WTC11 (cell line): ENCODE measurements around the gene CCDC71. TPM values are rescaled to one million over a fixed set of nuclear protein-coding genes. Genes with fewer than 3 reads are reported as not detected.

Experiments
- ATAC-seq: fragments of 200-7000 bp; cut with Tn5 transposase; 2 replicates; pipeline ENCODE4 v1.10.0; 2021; ENCODE audit warnings: mild to moderate bottlenecking, moderate library complexity
- CTCF ChIA-PET: fragments of 300-600 bp; sonication (Branson Sonifier 250); formaldehyde crosslinking; loops from one replicate; lab custom pipeline; 2021; ENCODE audit warnings: antibody characterized with exemption; lab: Charles Lee
- POLR2A ChIA-PET: fragments of 350-600 bp; sonication (Branson Sonifier 250); formaldehyde crosslinking; loops from one replicate; lab custom pipeline; 2021; ENCODE audit warnings: antibody characterized with exemption; lab: Charles Lee
- DNase-seq: peaks from one replicate; pipeline ENCODE4 v3.0.0; 2021; ENCODE audit warnings: low spot score
- H3K27ac Mint-ChIP-seq: 2 replicates; pipeline ENCODE4 v1.8.0; 2021; ENCODE audit warnings: mixed read lengths
- H3K27me3 Mint-ChIP-seq: 2 replicates; pipeline ENCODE4 v1.8.0; 2021; ENCODE audit warnings: low read depth, mild to moderate bottlenecking, moderate library complexity, mixed read lengths
- H3K36me3 Mint-ChIP-seq: 2 replicates; pipeline ENCODE4 v1.8.0; 2021; ENCODE audit warnings: mixed read lengths
- H3K4me1 Mint-ChIP-seq: 2 replicates; pipeline ENCODE4 v1.8.0; 2022; ENCODE audit warnings: mixed read lengths
- H3K4me3 Mint-ChIP-seq: 2 replicates; pipeline ENCODE4 v1.8.0; 2021; ENCODE audit warnings: mild to moderate bottlenecking, moderate library complexity, mixed read lengths
- H3K9me3 Mint-ChIP-seq: 2 replicates; pipeline ENCODE4 v1.8.0; 2021; ENCODE audit warnings: mixed read lengths
- EMX1 ChIP-seq: fragments of 250-450 bp; sonication (Bioruptor Pico); IDR thresholded peaks from 2 replicates; pipeline ENCODE4 v1.8.0; 2021; ENCODE audit warnings: mild to moderate bottlenecking
- FOXJ3 ChIP-seq: sonication (generic); formaldehyde crosslinking; IDR thresholded peaks from 2 replicates; pipeline ENCODE4 v1.9.0; 2021; ENCODE audit warnings: missing genetic modification reagents, mild to moderate bottlenecking, borderline replicate concordance
- GRHL2 ChIP-seq: fragments of 250-450 bp; sonication (Bioruptor Pico); IDR thresholded peaks from 2 replicates; pipeline ENCODE4 v1.8.0; 2022; ENCODE audit warnings: mild to moderate bottlenecking, moderate library complexity; ENCODE audit not compliant: insufficient replicate concordance, severe bottlenecking
- GTF2I ChIP-seq: fragments of 250-450 bp; sonication (Bioruptor Pico); conservative IDR thresholded peaks from 2 replicates; pipeline ENCODE4 v1.4.0; 2021; ENCODE audit warnings: mild to moderate bottlenecking
- HMGA2 ChIP-seq: fragments of 250-450 bp; sonication (Bioruptor Pico); IDR thresholded peaks from 2 replicates; pipeline ENCODE4 v1.4.0; 2021; ENCODE audit warnings: mild to moderate bottlenecking, moderate library complexity
- NFATC4 ChIP-seq: fragments of 250-450 bp; sonication (Bioruptor Pico); IDR thresholded peaks from 2 replicates; pipeline ENCODE4 v1.9.0; 2021; ENCODE audit warnings: mild to moderate bottlenecking
- RELA ChIP-seq: sonication (generic); formaldehyde crosslinking; IDR thresholded peaks from 2 replicates; pipeline ENCODE4 v1.8.1; 2022; ENCODE audit warnings: missing genetic modification reagents, mild to moderate bottlenecking, borderline replicate concordance
- SOX15 ChIP-seq: fragments of 250-450 bp; sonication (Bioruptor Pico); IDR thresholded peaks from 2 replicates; pipeline ENCODE4 v1.9.0; 2021; ENCODE audit warnings: mild to moderate bottlenecking
- SP1 ChIP-seq: sonication (generic); formaldehyde crosslinking; conservative IDR thresholded peaks from 2 replicates; pipeline ENCODE4 v1.8.1; 2022; ENCODE audit warnings: missing genetic modification reagents
- total RNA-seq: library from RNA; stranded (reverse); gene quantifications from 3 replicates; pipeline ENCODE4 v1.2.3, GENCODE V29; 2021
- TF ChIP-seq, protein P1 (sequence below): sonication (generic); formaldehyde crosslinking; IDR thresholded peaks from 2 replicates; pipeline ENCODE4 v1.8.1; 2022; ENCODE audit warnings: mild to moderate bottlenecking, moderate library complexity, missing genetic modification reagents
- TF ChIP-seq, protein P2 (sequence below): sonication (generic); formaldehyde crosslinking; IDR thresholded peaks from 2 replicates; pipeline ENCODE4 v1.8.1; 2023; ENCODE audit warnings: mild to moderate bottlenecking, missing genetic modification reagents, borderline replicate concordance
- TF ChIP-seq, protein P3 (sequence below): sonication (generic); formaldehyde crosslinking; IDR thresholded peaks from 2 replicates; pipeline ENCODE4 v1.8.0; 2022; ENCODE audit warnings: missing genetic modification reagents
- TF ChIP-seq, protein P4 (sequence below): sonication (generic); formaldehyde crosslinking; IDR thresholded peaks from 2 replicates; pipeline ENCODE4 v1.8.1; 2023; ENCODE audit warnings: mild to moderate bottlenecking, moderate library complexity, missing genetic modification reagents
- TF ChIP-seq, protein P5 (sequence below): sonication (generic); formaldehyde crosslinking; IDR thresholded peaks from 2 replicates; pipeline ENCODE4 v1.8.0; 2023; ENCODE audit warnings: missing genetic modification reagents
- TF ChIP-seq, protein P6 (sequence below): sonication (generic); formaldehyde crosslinking; IDR thresholded peaks from 2 replicates; pipeline ENCODE4 v1.8.0; 2022; ENCODE audit warnings: mild to moderate bottlenecking, missing genetic modification reagents
- TF ChIP-seq, protein P7 (sequence below): fragments of 250-450 bp; sonication (Bioruptor Pico); IDR thresholded peaks from 2 replicates; pipeline ENCODE4 v1.9.0; 2021; ENCODE audit warnings: mild to moderate bottlenecking

The CCDC71 gene
- total RNA-seq, 1 experiment from 2014 or later, result 29.8 TPM

DNA sequence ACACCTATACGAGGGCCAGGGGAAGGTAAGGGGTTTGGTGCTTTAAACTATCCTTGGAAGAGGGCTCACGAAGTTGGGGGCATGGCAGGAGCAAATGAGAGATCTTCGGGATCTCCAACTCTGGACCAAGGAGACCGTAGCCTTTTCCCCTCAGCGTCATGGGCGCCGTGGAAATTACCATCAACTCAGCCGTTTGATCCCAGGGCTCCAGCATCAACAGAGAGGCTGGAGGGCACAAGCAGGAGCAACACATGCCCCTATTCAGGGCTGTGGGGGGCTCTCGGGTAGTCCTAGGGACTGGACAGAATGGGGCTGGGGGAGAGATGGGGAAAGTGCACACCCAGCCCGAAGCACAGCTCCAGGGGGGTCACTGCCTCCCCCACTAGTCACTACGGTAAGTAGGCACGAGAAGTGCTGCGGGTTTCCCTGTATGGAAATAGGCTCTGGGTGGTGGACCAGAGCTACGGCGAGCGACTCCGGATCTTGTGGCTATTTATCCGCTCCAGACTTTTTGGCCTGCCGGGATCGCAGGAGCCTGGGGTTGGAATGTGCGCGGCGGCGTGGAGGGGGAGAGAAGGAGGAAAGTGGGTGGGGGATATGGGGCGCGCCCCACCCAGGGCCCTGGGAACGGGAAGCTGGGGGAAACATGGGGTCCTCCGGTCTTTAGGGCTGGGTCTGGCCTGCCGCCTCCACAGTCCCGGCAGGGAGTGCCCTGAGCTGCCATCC is 32.7 kb downstream of the CCDC71 start:
- ChIA-PET CTCF (interaction anchor here (0.6 to 3.4 kb wide), 11 partner anchors 13 to 393 kb away, joined by 3 to 36 read pairs (median 4); partner anchors contain the start of genes KLHDC8B, NDUFAF3, QRICH1 and USP19), POLR2A (interaction anchor here (0.5 to 1.5 kb wide), 9 partner anchors 13 to 477 kb away, joined by 3 to 9 read pairs (median 5); partner anchors contain the start of genes IMPDH2, KLHDC8B, QRICH1 and USP19)
- Mint-ChIP-seq H3K27me3 (peaks cover 5% of the 10 kb centered on the region), H3K4me3 (peak overlapping the region; percentile 89), H3K36me3 (no peaks in the 10 kb centered on the region), H3K9me3 (no peaks in the 10 kb centered on the region), H3K27ac (peak overlapping the region; percentile 89), H3K4me1 (peaks cover 12% of the 10 kb centered on the region)
- DNase-seq (peak; percentile 81), ATAC-seq (peak; percentile 72)
- TF ChIP-seq, protein P1, sequence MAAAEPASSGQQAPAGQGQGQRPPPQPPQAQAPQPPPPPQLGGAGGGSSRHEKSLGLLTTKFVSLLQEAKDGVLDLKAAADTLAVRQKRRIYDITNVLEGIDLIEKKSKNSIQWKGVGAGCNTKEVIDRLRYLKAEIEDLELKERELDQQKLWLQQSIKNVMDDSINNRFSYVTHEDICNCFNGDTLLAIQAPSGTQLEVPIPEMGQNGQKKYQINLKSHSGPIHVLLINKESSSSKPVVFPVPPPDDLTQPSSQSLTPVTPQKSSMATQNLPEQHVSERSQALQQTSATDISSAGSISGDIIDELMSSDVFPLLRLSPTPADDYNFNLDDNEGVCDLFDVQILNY, result peak; percentile 40; the same call in 1 of the 2 replicates
- TF ChIP-seq, protein P2, sequence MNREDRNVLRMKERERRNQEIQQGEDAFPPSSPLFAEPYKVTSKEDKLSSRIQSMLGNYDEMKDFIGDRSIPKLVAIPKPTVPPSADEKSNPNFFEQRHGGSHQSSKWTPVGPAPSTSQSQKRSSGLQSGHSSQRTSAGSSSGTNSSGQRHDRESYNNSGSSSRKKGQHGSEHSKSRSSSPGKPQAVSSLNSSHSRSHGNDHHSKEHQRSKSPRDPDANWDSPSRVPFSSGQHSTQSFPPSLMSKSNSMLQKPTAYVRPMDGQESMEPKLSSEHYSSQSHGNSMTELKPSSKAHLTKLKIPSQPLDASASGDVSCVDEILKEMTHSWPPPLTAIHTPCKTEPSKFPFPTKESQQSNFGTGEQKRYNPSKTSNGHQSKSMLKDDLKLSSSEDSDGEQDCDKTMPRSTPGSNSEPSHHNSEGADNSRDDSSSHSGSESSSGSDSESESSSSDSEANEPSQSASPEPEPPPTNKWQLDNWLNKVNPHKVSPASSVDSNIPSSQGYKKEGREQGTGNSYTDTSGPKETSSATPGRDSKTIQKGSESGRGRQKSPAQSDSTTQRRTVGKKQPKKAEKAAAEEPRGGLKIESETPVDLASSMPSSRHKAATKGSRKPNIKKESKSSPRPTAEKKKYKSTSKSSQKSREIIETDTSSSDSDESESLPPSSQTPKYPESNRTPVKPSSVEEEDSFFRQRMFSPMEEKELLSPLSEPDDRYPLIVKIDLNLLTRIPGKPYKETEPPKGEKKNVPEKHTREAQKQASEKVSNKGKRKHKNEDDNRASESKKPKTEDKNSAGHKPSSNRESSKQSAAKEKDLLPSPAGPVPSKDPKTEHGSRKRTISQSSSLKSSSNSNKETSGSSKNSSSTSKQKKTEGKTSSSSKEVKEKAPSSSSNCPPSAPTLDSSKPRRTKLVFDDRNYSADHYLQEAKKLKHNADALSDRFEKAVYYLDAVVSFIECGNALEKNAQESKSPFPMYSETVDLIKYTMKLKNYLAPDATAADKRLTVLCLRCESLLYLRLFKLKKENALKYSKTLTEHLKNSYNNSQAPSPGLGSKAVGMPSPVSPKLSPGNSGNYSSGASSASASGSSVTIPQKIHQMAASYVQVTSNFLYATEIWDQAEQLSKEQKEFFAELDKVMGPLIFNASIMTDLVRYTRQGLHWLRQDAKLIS, result no peak
- TF ChIP-seq, protein P3, sequence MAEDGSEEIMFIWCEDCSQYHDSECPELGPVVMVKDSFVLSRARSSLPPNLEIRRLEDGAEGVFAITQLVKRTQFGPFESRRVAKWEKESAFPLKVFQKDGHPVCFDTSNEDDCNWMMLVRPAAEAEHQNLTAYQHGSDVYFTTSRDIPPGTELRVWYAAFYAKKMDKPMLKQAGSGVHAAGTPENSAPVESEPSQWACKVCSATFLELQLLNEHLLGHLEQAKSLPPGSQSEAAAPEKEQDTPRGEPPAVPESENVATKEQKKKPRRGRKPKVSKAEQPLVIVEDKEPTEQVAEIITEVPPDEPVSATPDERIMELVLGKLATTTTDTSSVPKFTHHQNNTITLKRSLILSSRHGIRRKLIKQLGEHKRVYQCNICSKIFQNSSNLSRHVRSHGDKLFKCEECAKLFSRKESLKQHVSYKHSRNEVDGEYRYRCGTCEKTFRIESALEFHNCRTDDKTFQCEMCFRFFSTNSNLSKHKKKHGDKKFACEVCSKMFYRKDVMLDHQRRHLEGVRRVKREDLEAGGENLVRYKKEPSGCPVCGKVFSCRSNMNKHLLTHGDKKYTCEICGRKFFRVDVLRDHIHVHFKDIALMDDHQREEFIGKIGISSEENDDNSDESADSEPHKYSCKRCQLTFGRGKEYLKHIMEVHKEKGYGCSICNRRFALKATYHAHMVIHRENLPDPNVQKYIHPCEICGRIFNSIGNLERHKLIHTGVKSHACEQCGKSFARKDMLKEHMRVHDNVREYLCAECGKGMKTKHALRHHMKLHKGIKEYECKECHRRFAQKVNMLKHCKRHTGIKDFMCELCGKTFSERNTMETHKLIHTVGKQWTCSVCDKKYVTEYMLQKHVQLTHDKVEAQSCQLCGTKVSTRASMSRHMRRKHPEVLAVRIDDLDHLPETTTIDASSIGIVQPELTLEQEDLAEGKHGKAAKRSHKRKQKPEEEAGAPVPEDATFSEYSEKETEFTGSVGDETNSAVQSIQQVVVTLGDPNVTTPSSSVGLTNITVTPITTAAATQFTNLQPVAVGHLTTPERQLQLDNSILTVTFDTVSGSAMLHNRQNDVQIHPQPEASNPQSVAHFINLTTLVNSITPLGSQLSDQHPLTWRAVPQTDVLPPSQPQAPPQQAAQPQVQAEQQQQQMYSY (CRISPR knock-in tag), result peak; percentile 97
- peak; percentile 50 for TF ChIP-seq SP1 (CRISPR knock-in tag)
- TF ChIP-seq HMGA2 (CRISPR knock-in tag), result 0 out of 2 replicates have a peak, but pooled peaks have one; percentile 7
- no peak for TF ChIP-seq FOXJ3 (CRISPR knock-in tag)

DNA sequence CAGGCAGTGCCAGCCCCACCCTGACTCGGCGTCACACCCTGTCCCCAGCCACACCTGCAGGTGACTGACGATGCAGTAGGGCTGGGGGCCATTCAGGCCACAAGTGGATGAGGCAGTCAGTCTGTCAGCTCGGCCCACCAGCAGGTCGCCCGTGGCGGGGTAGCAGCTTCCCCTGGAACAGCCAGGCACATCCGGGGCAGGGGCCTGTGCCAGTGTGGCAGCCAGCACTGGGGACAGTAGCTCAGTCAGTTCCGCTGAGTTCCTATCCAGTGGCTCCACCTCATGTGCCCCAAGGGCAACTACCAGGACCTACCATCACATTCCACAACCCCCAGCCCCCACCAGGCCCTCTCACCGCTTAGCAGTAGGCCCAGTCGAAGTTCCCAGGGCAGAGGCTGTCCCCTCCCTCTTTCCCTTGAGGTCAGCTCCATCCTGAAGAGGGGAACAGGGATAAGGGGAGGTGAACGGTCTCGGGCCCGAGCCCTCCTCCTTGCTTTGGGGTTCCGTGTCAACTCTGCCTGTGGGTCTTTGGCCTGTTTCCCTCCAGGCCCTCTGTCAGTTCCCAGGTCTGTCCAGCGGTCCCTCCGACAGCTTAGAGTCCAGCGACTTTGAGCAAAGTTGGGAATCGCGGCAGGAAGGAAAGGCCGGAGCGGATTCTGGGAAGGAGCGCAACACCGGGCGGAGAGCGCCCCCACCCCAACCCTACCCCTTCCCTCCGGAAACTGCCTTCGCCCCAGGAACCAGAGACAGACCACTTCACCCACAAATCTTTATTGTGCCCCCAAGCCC is 33.5 kb downstream of the CCDC71 start, which contains the start of gene LAMB2:
Gene LAMB2, minus strand, starts transcription at position 614 of the 789 bp plus-strand sequence. Its CDS starts 183 bp downstream, at position 431.
- ChIA-PET CTCF (interaction anchor here (0.5 to 3.4 kb wide), 17 partner anchors 12 to 469 kb away, joined by 3 to 36 read pairs (median 5); partner anchors contain the start of genes KLHDC8B, NDUFAF3, QRICH1 and USP19), POLR2A (interaction anchor here (0.5 to 1.5 kb wide), 8 partner anchors 12 to 478 kb away, joined by 3 to 6 read pairs (median 4); partner anchors contain the start of genes KLHDC8B, QRICH1, USP19 and USP4)
- Mint-ChIP-seq H3K27me3 (no peaks in the 10 kb centered on the region; the same call in none of the 2 replicates), H3K4me3 (peak within 1 kb of the TSS; percentile 89), H3K9me3 (no peaks in the 10 kb centered on the region), H3K4me1 (peaks cover 12% of the 10 kb centered on the region), H3K27ac (peak within 1 kb of the TSS; percentile 89), H3K36me3 (no peaks in the 10 kb centered on the region)
- DNase-seq (peak; percentile 81), ATAC-seq (peak; percentile 66)
- TF ChIP-seq, protein P4, sequence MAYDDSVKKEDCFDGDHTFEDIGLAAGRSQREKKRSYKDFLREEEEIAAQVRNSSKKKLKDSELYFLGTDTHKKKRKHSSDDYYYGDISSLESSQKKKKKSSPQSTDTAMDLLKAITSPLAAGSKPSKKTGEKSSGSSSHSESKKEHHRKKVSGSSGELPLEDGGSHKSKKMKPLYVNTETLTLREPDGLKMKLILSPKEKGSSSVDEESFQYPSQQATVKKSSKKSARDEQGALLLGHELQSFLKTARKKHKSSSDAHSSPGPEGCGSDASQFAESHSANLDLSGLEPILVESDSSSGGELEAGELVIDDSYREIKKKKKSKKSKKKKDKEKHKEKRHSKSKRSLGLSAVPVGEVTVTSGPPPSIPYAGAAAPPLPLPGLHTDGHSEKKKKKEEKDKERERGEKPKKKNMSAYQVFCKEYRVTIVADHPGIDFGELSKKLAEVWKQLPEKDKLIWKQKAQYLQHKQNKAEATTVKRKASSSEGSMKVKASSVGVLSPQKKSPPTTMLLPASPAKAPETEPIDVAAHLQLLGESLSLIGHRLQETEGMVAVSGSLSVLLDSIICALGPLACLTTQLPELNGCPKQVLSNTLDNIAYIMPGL (CRISPR knock-in tag), result no peak
- TF ChIP-seq EMX1 (no peak), GRHL2 (CRISPR knock-in tag) (no peak), RELA (CRISPR knock-in tag) (no peak), GTF2I (CRISPR knock-in tag) (no peak), SOX15 (CRISPR knock-in tag) (no peak), NFATC4 (CRISPR knock-in tag) (no peak)
- TF ChIP-seq, protein P5, sequence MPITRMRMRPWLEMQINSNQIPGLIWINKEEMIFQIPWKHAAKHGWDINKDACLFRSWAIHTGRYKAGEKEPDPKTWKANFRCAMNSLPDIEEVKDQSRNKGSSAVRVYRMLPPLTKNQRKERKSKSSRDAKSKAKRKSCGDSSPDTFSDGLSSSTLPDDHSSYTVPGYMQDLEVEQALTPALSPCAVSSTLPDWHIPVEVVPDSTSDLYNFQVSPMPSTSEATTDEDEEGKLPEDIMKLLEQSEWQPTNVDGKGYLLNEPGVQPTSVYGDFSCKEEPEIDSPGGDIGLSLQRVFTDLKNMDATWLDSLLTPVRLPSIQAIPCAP (CRISPR knock-in tag), result no peak
- TF ChIP-seq, protein P6, sequence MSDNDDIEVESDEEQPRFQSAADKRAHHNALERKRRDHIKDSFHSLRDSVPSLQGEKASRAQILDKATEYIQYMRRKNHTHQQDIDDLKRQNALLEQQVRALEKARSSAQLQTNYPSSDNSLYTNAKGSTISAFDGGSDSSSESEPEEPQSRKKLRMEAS (CRISPR knock-in tag), result peak; percentile 18; the same call in 1 of the 2 replicates
- TF ChIP-seq, protein P7, sequence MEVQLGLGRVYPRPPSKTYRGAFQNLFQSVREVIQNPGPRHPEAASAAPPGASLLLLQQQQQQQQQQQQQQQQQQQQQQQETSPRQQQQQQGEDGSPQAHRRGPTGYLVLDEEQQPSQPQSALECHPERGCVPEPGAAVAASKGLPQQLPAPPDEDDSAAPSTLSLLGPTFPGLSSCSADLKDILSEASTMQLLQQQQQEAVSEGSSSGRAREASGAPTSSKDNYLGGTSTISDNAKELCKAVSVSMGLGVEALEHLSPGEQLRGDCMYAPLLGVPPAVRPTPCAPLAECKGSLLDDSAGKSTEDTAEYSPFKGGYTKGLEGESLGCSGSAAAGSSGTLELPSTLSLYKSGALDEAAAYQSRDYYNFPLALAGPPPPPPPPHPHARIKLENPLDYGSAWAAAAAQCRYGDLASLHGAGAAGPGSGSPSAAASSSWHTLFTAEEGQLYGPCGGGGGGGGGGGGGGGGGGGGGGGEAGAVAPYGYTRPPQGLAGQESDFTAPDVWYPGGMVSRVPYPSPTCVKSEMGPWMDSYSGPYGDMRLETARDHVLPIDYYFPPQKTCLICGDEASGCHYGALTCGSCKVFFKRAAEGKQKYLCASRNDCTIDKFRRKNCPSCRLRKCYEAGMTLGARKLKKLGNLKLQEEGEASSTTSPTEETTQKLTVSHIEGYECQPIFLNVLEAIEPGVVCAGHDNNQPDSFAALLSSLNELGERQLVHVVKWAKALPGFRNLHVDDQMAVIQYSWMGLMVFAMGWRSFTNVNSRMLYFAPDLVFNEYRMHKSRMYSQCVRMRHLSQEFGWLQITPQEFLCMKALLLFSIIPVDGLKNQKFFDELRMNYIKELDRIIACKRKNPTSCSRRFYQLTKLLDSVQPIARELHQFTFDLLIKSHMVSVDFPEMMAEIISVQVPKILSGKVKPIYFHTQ (CRISPR knock-in tag), result no peak
